Rectal smooth muscle tissue (tissue), 1 donor: ENCODE results near the gene KRT33B.

Source experiments
- H3K27ac ChIP-seq: one replicate; pipeline ENCODE4 v1.7.0; 2013; ENCODE audit warnings: low read depth, low read length, inconsistent platforms
- H3K27me3 ChIP-seq: one replicate; pipeline ENCODE4 v1.7.0; 2013; ENCODE audit warnings: low read length; ENCODE audit not compliant: control insufficient read depth, insufficient read depth
- H3K36me3 ChIP-seq: one replicate; pipeline ENCODE4 v1.7.0; 2013; ENCODE audit warnings: low read length; ENCODE audit not compliant: control insufficient read depth, insufficient read depth
- H3K4me1 ChIP-seq: one replicate; pipeline ENCODE4 v1.7.0; 2013; ENCODE audit warnings: low read length; ENCODE audit not compliant: control insufficient read depth, insufficient read depth
- H3K4me3 ChIP-seq: one replicate; pipeline ENCODE4 v1.7.0; 2013; ENCODE audit warnings: low read length
- H3K9ac ChIP-seq: one replicate; pipeline ENCODE4 v1.7.0; 2013; ENCODE audit warnings: low read length

Gene KRT33B

DNA sequence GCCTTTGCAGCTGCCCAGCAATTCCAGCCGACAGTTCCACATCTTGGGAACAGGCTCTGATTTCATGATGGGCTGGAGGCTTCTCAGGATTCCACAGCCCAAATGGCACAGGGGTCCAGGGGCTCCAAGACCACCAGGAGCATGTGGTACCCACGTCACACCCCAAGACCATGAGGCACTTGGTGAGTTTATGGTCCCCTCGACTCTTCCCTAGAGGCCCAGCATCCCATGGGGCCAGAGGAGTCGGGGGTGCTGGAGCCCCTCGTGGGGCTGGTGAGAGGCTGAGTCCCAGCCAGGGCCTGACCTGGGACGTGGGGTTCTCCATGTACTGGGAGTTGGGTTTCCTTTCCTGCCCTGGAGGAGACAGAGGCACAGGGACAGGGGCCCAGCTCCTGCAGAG, 44.0 kb downstream of the KRT33B start:
- H3K27me3 ChIP-seq: peaks cover 4% of the 10 kb centered on the region
- no peak overlapping the region for H3K9ac ChIP-seq
- H3K4me3 ChIP-seq: no peak overlapping the region
- H3K27ac ChIP-seq: no peak overlapping the region
- no peaks in the 10 kb centered on the region for H3K36me3 ChIP-seq
- no peaks in the 10 kb centered on the region for H3K4me1 ChIP-seq

DNA sequence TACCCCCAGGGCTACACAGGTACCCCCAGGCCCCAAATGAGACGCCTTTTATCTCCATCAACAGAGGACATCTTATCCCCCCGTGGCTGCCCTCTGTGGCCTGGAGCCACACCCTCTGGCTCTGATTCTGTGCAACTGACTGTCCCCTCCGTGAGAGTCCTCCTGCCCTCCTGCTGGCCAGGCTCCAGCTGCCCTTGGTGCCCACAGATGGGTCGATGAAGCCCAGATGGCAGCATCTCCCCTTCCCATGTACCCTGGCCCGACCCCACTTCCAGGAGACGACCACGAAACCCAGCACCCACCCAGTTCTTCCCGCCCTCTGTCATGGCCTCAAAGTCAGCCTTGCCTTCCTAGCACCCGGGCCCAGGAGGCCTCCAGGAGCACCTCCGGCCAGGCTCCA, 44.5 kb downstream of the KRT33B start:
- no peak overlapping the region for H3K4me3 ChIP-seq

DNA sequence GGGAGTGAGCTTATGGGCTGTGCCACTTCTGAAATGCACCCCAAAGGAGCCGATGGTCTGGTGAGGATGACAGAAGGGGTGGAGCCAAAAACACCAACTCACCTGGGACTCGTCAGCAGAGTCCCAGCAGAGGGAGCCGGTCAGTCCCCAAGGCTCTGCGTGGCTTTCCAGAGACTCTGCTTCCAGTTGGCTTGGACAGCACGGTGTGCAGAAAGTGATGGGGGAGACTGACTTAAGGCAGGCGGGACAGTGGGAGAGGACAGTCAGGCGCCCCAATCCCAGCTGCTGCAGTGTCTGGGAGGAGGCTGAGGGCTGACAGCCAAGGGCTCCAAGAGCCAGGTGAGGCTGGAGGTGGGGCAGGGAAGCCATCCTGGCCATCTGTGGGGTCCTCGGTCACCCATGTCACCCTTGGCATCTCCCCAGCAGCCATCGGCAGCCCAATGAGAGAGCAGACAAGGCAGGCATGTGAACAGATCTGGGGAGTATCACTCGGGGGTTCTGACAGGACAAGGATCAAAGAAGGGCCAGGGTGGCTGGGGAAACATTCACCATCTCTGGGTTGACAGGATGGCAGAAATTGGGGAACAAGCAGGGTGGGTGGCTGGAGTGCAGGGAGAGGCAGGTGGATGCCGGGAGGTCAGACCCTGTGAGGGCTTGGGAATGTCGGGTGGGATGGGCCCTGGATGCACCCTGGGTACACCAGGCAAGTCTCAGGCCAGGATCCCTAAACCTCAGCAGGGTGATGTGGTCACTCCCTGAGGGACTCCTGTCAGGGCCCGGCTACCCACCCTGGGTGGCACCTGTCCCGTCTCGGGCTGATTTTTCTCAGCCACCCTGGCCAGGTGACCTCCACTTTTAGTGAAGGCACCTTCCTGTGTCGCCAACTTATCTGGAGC, 45.2 kb downstream of the KRT33B start:
- Histone ChIP-seq H3K9ac (no peak overlapping the region), H3K27me3 (peaks cover 4% of the 10 kb centered on the region), H3K27ac (no peak overlapping the region), H3K4me1 (no peaks in the 10 kb centered on the region), H3K4me3 (no peak overlapping the region), H3K36me3 (no peaks in the 10 kb centered on the region)

More for the DNA sequence above, 44.5 kb downstream of the KRT33B start:
- Histone ChIP-seq H3K36me3 (no peaks in the 10 kb centered on the region), H3K9ac (no peak overlapping the region), H3K27ac (no peak overlapping the region), H3K27me3 (peaks cover 4% of the 10 kb centered on the region), H3K4me1 (no peaks in the 10 kb centered on the region)

DNA sequence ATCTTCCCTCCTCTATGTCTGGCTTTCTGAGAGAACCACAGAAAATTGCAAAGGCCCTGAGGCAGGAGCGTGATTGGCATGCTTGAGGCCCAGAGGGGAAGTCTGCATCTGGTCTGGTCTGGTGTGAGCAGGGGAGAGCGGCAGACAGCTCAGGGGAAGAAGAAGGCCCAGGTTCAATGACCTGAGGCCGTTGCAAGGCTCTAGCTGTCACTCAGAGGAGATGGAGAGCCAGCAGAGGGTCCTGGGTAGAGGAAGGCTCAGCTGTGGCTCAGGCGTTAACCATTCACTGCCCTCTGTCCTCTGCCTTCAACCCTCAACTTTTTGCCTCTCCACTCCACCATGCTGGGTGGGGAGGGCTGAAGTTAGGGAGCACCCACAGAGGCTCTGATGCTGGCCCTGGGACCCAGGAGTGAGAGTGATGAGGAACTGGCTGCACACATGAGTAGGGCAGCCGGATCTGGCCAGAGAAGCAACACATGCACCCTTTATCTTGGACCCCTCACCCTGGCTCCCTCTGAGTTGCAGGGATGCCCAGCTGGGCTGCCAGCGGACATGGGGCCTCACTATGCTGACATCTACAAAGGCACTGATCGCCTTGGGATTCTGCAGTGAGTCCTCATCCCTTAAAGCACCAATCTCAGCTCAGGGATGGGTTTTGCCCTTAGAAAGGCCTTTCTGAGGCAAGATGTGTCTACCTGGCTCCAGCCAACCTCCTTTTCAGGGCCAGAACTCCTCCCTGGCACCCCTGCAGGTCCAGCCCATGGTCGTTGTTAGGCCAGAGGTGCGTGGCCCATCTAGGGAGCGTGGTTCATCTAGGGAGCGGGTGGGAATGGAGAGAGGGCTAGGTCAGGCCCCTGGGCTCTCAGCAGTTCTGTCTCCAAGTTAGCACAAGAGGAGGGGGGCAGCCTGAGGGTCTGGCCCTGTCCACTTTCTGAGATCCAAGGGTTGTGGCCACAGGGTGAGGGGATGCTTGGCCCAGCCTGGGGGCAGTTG, 46.4 kb downstream of the KRT33B start:
- no peak overlapping the region for H3K9ac ChIP-seq
- H3K27me3 ChIP-seq: no peaks in the 10 kb centered on the region
- no peaks in the 10 kb centered on the region for H3K4me1 ChIP-seq
- H3K36me3 ChIP-seq: no peaks in the 10 kb centered on the region
- no peak overlapping the region for H3K4me3 ChIP-seq
- no peak overlapping the region for H3K27ac ChIP-seq

DNA sequence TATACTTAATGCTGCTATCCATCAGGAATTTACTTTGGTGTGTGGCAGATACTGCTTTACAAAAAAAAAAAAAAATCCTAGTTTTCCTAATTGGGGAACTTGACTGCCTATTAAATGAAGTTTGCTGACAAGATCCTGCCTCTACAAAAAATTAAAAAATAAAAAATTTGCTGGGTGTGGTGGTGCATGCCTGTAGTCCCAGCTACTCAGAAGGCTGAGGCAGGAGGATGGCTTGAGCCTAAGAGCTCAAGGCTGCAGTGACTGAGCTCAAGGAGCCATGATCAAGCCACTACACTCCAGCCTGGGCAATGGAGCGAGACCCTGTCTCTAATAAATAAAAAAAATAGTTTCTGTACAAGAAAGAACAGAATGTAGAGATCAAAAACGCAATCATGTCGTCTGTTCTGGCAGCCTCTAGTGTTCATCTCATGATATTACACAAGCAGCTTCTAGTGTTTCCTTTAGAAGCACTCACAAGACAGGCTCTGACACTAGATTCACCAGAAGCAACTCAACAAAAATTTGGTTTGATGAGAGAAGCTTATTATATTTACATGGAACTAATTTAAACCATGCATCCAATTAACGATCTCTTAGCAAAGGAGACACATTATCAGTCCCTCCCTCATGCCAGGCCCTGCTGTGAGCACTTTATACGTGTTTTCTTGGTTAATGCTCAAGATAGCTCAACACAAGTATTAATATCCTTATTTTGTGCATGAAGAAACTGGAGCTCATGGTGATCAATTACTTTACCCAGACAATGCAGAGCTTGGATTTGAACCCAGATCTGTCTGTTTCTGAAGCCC, 47.3 kb downstream of the KRT33B start:
- Histone ChIP-seq H3K27ac (no peak overlapping the region), H3K27me3 (no peaks in the 10 kb centered on the region), H3K9ac (no peak overlapping the region), H3K4me1 (no peaks in the 10 kb centered on the region), H3K4me3 (no peak overlapping the region), H3K36me3 (no peaks in the 10 kb centered on the region)

DNA sequence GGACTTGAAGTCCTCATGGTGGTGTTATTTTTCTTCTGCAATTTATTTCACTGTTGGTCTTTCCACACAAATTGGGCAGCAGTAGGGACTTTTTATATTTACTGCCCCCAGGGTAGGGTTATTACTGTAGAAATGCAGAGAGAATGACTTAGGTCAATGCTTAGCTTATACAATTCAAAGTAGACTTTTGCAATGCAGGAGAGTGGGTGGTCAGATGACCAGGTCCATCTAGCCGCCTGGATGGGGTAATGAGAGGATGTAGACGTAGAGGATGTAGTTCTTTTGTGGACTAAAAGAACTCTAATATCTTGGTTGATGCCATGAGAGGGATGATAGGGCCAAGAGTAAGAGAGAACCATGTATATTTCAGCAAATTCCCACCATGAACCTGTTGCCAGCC, 51.4 kb downstream of the KRT33B start:
- no peak overlapping the region for H3K9ac ChIP-seq
- no peak overlapping the region for H3K4me3 ChIP-seq
- H3K27me3 ChIP-seq: no peaks in the 10 kb centered on the region
- no peak overlapping the region for H3K27ac ChIP-seq
- H3K4me1 ChIP-seq: no peaks in the 10 kb centered on the region
- no peaks in the 10 kb centered on the region for H3K36me3 ChIP-seq

DNA sequence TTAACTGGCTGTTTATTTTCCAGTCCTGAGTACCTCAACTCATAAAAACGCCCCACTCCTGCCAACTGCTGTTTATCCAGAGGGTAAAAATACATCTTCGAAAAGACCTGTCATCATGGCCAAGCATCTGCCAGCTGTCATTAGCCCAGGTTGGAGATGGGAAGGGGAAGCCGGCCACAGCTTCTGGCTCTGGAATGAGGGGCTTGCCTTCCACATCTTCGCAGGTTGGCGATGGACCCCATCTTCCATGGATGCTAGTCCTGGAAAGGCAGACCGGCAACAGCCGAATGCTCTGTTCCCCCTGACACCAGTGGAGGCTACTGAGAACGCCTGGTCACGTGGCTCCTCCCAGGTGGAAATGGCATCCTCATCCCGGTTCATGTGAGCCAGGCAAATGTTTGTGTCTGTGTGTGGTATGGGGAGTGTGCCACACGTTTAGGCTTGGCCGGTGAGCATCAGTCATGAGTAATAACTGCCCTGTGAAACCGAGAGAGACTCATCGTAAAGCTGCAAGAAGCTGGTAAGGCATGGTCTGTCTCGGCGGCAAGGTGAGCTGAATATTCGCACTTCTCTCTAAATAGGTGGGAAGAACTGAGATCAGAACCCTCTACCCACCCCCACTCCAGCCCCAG, 53.7 kb downstream of the KRT33B start:
- Histone ChIP-seq H3K27ac (no peak overlapping the region), H3K9ac (no peak overlapping the region), H3K4me1 (no peaks in the 10 kb centered on the region), H3K27me3 (no peaks in the 10 kb centered on the region), H3K36me3 (no peaks in the 10 kb centered on the region), H3K4me3 (no peak overlapping the region)

DNA sequence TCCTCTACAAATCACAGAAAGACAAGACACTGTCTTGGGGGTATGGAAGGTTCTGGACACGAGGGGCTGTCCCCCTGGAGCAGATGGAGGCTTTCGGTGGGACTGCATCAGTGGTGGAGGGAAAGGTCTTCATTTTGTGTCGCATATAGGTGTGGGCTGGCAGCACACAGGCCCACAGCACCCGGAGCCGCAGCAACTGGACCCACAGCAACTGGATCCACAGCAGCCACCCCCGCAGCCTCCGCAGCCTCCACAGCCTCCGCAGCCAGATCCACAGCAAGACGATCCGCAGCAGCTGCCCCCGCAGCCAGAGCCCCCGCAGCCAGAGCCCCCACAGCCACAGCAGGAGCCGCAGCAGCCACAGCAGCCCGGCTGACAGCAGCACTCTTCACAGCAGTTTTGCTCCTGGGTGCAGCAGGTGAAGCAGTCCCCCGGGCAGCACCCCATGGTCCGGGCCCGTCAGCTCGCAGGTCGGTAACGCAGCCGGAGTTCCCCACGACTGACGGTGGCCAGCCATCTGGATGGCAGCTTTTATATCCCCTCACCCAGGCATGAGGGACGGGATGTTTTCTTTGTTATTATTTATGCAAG, 54.3 kb downstream of the KRT33B start, which contains the start of gene KRTAP17-1:
KRTAP17-1 (minus strand) TSS at position 507 of the 591 bp plus-strand sequence; CDS start at position 447, 60 bp downstream.
- Histone ChIP-seq H3K27ac (no peak within 1 kb of the TSS), H3K4me3 (no peak within 1 kb of the TSS), H3K36me3 (no peaks in the 10 kb centered on the region), H3K27me3 (no peaks in the 10 kb centered on the region), H3K4me1 (no peaks in the 10 kb centered on the region), H3K9ac (no peak within 1 kb of the TSS)
